ENCODE data around the gene TEPSIN. TPM values are rescaled to one million over a fixed set of nuclear protein-coding genes. Genes with fewer than 3 reads are reported as not detected.

TEPSIN gene
- total and polyA plus RNA-seq, 2 of the 13 experiments (the other 11 are each of a cell fraction or from before 2014, with no cell fraction given): 16.1 to 18.8 TPM

- TF ChIP-seq ZNF615 (CRISPR knock-in tag; IDR thresholded peaks at IDR 0.05; ENCODE audit: borderline replicate concordance) (no peak), SNAPC2 (CRISPR knock-in tag; IDR thresholded peaks at IDR 0.05) (no peak; the same call in 1 of the 2 replicates), TCF7L2 (IDR thresholded peaks at IDR 0.05; ENCODE audit: low read depth, low read length) (no peak), ZFP82 (CRISPR knock-in tag; IDR thresholded peaks at IDR 0.05; ENCODE audit: borderline replicate concordance) (0 out of 2 replicates have a peak, but pooled peaks have one; percentile 26), ZBTB42 (CRISPR knock-in tag; IDR thresholded peaks at IDR 0.05) (peak; percentile 74; the same call in 1 of the 2 replicates), ZNF513 (CRISPR knock-in tag; conservative IDR thresholded peaks at IDR 0.05) (0 out of 2 replicates have a peak, but pooled peaks have one; percentile 76), FOXC1 (CRISPR knock-in tag; IDR thresholded peaks at IDR 0.05; ENCODE audit: borderline replicate concordance) (no peak), ZNF205 (CRISPR knock-in tag; IDR thresholded peaks at IDR 0.05) (no peak), BRF2 (CRISPR knock-in tag; IDR thresholded peaks at IDR 0.05) (0 out of 2 replicates have a peak, but pooled peaks have one; percentile 64), ZNF775 (CRISPR knock-in tag; IDR thresholded peaks at IDR 0.05; ENCODE audit: borderline replicate concordance) (no peak), ZSCAN22 (CRISPR knock-in tag; IDR thresholded peaks at IDR 0.05) (no peak), ZKSCAN5 (CRISPR knock-in tag; IDR thresholded peaks at IDR 0.05) (no peak), ZBED4 (CRISPR knock-in tag; IDR thresholded peaks at IDR 0.05; ENCODE audit: borderline replicate concordance) (no peak), ISL2 (CRISPR knock-in tag; IDR thresholded peaks at IDR 0.05) (peak; percentile 27; the same call in 1 of the 2 replicates), LRRFIP1 (CRISPR knock-in tag; conservative IDR thresholded peaks at IDR 0.05) (no peak), ZBTB38 (CRISPR knock-in tag; IDR thresholded peaks at IDR 0.05) (no peak; the same call in 1 of the 2 replicates), ZNF574 (CRISPR knock-in tag; IDR thresholded peaks at IDR 0.05) (peak; percentile 8; the same call in 1 of the 2 replicates)
Measured at GRCh38 chr17:81244358-81245023, 5.6 kb upstream of the TEPSIN start (continued).
